Measurements from ENCODE around the gene ASS1.
"Not testable (repeated sequence)": the region's sequence is repeated elsewhere in the genome, so short reads cannot be mapped to it uniquely, and the experiment has no call there.

The ASS1 gene

DNA sequence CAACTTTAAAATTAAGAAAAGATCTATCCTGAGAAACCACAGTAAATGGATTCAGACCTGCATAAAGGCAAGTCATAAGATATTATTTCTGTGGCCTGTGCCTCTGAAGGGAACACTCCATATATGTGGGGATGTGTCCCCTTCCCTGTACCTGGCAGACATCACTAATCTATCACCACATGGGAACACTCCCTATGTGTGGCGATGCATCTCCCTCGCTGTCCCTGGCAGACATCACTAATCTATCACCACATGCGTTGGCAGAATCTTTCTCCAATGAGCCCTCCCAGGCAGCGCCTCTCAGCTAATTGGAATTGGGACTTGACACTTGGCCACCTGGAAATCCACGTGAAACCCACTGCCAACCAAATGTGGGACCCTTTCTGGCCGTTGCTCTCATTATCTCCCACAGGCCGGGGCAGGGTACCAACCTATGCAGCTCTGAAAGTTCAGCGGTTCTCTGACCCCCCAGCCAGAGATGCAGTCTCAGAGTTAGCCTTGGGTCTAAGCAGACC is 25.2 kb upstream of the ASS1 start:
- DNase-seq, result no peak

DNA sequence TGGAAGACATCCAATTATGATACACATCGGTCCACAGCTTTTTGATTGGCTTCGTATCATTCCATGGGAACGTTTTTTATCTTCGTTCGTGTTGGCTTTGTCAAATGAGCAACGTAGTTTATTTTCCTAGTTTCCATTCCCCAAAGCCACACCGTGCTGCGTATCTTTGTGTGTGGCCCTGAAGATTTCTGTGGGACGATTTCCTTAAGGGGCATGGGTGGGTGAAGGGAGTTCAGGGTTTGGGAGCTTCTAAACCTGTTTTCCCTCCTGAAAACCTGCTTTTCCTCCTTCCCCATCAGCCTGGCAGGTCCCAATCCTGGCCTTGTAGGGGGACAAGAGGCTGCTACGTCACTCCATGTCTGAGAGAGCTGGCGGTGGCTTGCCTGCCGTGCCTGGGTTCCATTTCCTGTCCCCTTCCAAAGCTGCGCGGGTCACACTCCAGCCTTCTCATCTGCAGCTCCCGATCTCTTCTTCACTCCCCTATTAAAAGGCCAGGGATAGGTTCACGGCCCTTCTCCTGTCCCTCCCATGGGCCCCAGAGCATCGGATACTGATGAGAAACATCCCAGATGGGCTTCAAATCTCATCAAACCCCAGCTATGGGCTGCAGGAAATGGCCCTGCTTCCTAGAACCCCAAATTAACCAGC is 23.5 kb upstream of the ASS1 start:
- DNase-seq, result no peak

DNA sequence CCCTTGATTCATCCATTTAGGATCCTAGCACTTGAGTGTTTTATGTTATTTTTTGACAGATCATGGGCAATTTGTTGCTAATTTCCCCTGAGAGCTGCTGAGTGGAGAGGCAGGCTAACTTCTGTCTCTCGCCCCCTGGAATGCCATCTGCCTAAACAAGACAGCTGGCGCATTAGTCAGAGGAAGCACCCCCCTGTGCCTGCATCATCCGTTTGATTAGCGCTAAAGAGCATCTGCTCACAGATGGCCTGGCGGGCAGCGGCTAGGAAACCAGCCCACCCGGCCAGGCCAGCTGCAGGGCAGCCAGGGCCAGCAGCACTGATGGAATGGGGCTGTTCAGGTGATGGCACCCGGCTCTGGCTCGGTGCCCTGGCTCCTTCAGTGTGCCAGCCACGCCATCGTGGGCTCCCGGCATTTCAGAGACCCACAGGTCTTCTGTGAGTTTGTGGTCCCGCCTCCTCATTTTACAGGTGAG is 22.9 kb upstream of the ASS1 start:
- DNase-seq, result peak; percentile 62

DNA sequence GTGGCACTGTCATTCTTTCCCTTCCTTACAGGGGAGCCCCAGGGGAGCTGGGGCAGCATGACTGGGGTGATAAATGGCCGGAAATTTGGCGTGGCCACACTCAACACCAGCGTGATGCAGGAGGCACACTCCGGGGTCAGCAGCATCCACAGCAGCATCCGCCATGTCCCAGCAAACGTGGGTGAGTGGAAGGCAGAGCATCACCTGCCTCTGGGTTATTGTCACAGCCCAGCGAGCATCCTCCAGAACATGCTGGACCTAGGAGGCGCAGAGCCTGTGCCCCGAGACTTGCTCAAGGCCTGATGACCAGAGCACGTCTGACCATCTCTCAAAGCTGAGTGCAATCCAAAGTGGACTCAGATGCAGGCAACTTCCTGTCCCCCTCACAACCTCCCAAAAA is 22.2 kb upstream of the ASS1 start:
- DNase-seq, result no peak

DNA sequence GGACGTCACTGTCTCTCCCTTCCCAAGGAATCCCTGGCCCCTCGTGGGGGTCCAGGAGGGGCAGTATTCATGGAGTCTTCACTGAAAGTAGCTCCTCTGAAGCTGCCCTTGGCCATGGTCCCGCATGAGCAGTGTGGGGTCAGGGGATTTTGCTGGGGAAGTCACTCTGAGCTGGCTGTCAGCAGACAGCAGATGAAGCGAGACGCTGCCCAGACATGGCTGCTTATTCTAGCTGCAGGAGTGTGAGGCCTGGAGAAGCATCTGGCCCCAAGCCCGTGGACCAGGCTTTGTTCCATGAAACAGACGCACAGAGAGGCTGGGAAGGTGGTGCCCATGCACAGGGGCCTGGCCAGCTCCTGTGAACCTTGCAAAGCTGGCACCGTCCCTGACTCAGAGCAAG is 21.5 kb upstream of the ASS1 start:
- DNase-seq, result no peak

DNA sequence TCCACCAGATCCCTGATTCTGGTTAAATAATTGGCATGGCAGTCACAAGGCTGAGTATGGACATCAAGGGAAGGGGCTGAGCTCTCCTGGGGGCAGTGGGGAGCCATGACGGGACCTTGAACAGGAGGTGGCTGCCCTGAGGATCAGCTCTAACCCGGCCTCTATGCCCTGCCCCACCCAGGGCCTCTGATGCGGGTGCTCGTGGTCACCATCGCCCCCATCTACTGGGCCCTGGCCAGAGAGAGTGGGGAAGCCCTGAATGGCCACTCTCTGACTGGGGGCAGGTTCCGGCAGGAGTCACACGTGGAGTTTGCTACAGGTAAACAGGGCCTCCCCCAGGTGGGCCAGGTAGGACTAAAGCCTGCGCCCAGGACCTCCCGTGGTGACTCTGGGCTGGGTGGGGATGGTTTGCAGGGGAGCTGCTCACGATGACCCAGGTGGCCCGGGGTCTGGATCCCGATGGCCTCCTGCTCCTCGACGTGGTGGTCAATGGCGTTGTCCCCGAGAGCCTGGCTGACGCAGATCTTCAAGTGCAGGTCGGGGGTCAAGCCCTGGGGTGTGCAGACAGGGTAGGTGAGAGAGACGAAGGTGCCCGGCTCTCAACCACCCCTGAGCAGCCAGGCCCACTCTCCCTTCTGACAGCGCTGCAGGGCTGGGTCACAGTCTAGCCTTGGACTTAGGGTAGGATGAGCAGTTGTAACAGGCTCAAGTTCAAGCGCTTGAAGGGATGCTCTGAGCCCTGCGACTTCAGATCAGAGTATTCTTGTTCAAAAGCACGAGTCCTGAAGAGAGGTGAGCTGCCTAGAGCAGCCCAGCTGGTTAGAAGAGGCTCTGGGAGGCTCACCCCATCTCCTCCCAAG is 19.9 kb upstream of the ASS1 start:
- no peak for DNase-seq

DNA sequence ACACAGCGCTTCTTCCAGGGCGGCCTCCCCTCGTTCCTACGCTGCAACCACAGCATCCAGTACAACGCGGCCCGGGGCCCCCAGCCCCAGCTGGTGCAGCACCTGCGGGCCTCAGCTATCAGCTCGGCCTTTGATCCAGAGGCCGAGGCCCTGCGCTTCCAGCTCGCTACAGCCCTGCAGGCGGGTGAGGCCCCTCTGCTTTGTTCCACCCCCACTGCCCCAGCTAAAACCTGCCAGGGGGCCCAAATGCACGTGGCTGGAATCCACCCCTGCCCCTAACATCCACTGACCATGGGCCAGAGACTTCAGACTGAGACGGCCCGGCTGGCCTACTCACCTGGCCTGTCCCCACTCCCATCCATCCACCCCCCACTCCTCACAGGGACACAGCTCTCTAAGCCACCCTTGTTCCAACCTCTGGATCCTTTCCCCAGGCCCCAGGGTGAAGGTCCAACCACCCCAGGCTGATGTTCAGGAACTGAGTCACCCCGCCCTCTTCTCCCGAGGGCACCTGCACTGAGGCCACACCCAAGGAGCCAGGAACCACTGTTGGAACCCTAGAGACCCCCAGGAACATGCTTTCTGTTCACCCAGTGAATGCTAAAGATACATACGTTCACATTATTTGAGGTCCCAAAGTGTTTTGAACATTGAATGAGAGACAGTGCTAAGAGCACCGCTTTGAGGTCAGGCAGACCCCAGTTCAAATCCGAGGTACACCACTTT is 18.9 kb upstream of the ASS1 start:
- no peak for DNase-seq

DNA sequence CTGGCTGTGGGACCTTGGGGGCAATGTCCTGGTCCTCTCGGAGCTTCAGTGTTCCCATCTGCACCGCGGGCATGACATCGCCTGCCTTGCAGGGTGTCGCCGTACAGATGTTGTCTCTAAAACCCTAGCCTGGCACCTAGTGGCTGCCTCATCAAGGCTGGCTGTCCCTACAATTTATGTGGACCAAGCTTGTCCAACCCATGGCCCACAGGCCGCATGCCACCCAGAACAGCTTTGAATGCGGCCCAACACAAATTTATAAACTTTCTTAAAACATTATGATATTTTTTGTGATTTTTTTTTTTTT is 18.3 kb upstream of the ASS1 start:
- no peak for DNase-seq

DNA sequence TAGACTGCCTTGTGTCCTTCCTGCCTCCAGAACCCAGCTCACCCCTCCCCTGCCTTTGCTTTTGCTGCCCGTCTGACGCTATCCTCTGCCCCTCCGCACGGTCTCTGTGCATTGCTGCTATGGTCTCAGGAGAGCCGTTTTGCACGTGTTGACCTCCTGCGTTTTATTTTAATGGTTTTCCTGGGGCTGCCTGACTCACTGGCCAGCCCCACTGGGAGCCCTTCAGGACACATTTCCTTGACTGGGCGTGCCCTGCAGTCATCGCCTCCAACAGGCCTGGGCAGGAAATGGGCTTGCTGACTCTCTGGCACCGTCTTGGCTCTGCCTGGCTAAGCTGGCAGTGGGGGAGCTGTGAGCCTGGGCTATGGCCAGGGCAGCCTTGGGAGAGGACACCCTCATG is 17.9 kb upstream of the ASS1 start:
- DNase-seq, result no peak

DNA sequence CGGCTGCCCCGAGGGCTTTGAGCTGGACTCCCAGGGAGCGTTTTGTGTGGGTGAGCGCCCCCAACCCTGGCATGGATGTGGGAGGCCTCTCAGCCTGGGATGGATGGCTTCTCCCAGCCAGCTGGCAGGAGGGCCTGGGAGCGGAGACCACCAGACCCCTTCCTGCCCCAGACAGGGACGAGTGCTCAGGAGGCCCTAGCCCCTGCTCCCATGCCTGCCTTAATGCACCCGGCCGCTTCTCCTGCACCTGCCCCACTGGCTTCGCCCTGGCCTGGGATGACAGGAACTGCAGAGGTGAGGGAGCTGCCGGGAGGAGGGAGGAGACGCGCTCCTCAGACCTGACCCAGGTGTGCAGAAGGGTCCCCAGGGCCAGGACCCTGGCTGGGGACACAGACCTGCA is 17.4 kb upstream of the ASS1 start:
- no peak for DNase-seq

DNA sequence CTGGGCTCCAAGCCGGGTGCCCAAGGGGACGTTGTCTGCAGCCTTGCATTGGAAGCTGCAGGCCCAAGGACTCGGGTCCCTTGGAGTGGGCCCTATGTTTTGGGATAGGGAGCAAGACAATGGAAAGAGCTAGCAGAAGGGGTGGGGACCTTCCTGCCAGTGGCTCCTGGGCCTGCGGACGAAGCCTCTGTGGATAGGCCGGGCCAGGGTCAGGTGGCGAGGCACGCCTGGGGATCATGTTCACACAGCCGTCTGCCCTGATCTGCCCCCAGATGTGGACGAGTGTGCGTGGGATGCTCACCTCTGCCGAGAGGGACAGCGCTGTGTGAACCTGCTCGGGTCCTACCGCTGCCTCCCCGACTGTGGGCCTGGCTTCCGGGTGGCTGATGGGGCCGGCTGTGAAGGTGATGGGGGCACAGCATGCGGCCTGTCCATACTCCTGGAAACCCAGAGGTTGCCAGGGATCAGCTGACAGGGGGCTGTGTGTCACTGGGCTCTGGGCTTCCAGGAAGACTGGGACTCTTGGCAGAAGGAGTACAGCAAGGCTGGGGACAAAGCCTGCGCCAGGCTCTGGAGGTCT is 16.6 kb upstream of the ASS1 start:
- no peak for DNase-seq

DNA sequence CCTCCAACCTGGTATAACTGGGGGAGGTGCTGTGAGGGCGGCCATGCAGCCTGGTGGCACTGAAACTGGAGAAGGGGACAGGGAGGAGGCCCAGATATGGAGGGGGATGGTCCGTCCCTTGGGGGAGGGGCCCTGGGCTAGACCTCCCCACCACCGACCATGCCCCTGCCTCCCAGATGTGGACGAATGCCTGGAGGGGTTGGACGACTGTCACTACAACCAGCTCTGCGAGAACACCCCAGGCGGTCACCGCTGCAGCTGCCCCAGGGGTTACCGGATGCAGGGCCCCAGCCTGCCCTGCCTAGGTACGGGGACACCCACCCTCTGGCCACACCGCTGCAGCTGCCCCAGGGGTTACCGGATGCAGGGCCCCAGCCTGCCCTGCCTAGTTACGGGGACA is 15.4 kb upstream of the ASS1 start:
- DNase-seq, result no peak

DNA sequence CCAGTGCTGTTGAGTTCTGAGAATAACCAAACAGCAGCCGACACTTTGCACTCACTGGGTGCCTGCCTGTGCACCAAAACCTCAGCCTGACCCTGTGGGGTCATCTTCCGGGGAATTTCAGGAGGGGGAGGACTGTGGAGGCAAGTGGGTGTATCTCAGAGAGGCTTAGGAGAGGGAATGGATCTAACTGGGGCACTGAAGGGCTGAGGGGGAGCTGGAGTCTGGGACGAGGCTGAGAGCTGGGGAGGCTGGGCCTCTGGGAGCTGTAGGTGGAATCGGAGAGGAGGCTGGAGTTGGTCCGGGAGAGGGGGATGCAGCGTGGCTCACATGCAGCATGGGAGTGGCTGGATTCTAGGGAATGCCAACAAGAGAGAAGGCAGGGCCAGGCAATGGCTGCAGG is 14.9 kb upstream of the ASS1 start:
- no peak for DNase-seq

DNA sequence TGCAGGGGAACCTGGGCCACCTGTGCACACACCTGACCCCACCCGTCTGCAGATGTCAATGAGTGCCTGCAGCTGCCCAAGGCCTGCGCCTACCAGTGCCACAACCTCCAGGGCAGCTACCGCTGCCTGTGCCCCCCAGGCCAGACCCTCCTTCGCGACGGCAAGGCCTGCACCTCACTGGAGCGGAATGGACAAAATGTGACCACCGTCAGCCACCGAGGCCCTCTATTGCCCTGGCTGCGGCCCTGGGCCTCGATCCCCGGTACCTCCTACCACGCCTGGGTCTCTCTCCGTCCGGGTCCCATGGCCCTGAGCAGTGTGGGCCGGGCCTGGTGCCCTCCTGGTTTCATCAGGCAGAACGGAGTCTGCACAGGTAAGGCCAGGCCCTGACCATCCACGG is 14.5 kb upstream of the ASS1 start:
- DNase-seq, result no peak

DNA sequence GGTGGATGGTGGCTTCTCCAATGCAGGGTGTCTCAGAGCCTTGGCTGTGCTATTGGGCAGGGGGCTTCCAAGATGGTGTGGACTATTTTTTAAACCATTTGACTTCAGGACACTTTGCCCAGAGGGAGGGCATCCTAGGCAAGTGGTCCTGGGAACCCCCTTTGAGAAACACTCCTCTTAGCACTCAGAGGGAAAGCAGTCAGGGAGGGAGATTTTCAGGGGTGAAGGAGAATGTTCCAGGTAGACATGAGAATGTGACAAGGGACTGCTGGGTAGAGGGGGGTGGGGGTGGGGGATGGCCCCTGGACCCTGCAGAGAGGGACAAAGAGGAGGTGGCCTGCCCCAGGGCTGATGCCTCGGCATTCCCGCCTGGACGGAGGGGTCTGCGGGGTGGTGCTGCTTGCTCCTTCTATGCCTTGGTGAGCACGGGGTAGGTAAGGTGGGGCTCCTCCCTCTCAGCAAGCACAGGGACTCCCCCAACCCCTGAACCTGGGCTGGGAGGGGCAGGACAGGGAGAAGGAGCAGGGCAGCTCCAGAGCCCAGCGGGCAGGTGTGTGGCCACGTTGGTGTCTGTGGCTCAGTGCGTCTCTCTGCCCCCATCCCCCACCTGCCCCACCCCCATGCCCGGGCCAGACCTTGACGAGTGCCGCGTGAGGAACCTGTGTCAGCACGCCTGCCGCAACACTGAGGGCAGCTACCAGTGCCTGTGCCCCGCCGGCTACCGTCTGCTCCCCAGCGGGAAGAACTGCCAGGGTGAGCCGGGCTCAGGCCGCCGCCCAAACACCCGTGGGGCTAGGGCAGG is 13.8 kb upstream of the ASS1 start:
- no peak for DNase-seq

DNA sequence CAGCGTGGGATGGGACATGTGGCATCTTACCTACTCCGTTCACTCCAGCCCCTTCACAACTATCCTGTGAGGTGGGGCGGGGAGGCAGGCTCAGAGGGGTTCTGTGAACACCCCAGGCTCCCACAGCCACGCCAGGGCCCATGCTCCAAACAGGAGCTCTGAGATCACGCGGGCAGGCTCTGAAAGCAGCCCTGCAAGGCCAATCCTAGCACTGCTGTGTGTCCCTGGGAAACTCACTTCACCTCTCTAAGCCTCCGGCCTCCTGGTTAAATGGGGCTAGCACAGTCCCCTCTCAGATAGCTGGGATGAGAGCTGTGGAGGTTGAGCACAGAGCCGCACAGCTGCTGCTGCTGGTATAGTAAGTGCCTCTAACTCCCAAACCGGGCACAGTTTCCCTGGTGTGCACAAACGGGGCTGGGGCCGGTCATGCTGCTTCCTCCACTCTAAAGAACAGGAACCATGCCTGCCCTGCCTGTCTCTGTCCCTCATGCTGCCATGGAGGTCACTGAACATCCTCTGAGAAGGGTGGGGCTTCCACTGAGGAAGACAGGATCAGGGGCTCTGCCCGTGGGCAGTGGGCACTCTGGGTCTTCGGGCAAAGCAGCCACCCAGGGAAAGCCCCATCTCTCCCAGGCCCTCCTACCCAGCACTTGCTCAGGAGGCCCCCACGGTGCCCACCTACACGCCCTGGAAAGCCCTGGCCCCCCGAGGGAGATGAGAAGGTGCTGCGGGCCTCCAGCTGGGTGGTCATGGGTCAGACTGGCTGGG is 13.0 kb upstream of the ASS1 start:
- no peak for DNase-seq

DNA sequence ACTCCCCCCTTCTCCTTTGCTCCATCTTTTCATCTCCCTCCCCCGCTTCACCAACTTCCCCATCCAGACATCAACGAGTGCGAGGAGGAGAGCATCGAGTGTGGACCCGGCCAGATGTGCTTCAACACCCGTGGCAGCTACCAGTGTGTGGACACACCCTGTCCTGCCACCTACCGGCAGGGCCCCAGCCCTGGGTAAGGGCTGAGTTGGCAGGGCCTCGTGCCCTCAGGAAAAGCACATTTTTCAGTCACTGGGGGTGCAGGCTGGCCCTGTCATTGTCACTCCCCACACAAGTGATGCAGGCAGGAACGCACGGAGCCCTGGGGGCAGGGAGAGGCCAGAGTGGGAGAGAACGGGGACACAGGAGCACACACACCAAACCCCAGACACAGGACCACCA is 12.4 kb upstream of the ASS1 start:
- no peak for DNase-seq

DNA sequence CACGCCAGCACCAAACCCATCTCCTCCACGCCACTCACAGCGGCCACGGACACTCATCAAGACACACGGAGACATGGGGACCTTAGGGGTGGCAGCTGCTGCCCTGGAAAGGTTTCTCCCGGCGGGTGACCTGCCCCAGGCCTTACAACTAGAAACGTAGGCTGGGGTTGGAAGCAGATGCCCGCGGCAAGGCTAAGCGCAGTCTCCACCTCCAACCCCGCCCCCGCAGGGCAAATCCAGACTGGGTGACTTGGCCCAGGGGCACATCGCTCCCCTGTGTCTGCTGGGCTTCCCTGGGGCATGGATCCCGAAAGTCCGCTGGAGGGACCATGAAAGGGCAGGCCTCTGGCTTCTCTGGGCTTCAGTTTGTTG is 12.0 kb upstream of the ASS1 start:
- DNase-seq, result no peak

DNA sequence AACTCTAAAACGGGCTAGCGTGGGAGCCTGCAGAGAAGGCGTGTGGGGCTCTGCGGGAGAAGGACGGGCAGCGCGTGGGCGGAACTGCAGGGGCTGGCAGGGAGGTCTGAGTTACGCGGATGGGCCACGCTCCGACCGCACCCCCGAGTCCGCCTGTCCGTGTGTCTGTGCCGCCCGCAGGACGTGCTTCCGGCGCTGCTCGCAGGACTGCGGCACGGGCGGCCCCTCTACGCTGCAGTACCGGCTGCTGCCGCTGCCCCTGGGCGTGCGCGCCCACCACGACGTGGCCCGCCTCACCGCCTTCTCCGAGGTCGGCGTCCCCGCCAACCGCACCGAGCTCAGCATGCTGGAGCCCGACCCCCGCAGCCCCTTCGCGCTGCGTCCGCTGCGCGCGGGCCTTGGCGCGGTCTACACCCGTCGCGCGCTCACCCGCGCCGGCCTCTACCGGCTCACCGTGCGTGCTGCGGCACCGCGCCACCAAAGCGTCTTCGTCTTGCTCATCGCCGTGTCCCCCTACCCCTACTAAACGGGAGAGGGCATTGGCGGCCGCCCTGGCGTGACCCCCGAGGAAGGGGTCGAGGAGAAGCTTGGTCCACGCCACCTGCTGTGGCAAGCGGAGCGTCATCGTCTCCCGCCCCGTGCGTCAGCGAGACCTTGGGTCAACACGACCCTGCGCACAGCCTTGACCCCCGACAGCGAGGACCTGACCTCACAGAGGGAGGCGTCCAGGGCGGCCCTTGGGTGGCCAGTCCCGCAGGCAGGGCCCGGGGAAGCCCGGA is 11.4 kb upstream of the ASS1 start:
- peak; percentile 54 for DNase-seq

DNA sequence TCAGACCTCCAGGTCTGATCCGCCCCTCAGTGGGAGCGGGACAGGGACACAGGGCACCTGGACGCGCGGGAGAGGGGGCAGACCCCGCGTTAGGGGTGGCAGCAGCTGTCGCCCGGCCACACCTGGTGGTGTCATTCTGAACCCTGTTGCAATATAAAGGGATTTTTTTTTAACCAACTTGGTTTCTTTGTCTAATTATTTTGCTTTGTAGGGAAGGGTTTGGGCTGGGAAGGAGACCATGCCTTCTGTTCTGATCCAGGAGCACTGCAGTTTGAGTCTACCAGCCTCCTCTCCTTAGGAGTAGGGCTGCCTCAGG is 10.9 kb upstream of the ASS1 start:
- no peak for DNase-seq

DNA sequence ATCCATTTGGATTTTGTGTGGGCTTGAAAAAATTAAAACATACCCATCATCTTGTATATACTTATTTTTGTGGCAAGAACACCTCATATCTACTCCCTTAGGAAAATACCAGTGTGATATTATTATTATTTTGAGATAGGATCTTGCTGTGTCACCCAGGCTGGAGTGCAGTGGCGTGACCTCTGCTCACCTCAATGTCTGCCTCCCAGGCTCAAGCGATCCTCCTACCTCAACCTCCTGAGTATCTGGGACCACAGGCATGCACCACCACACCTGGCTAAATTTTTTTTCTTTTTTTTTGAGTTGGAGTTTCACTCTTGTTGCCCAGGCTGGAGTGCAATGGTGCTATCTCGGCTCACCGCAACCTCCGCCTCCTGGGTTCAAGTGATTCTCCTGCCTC is 10.1 kb upstream of the ASS1 start:
- not testable (repeated sequence) for DNase-seq
